Liver (tissue), 9 donors: ENCODE data around the gene STIM2. TPM values are rescaled to one million over a fixed set of nuclear protein-coding genes. Genes with fewer than 3 reads are reported as not detected.

Source experiments
- DNase-seq: peaks from one replicate; pipeline ENCODE4 v3.0.0-alpha.2; 2017; ENCODE audit warnings: low spot score
- H3K27ac ChIP-seq, 2 donors: one replicate each; pipeline ENCODE4 v1.7.0; 2013; ENCODE audit warnings: inconsistent platforms in 2 of 2, low read length in 2 of 2, control low read depth in 1 of 2, low read depth in 1 of 2, mild to moderate bottlenecking in 1 of 2
- H3K27me3 ChIP-seq, 4 donors: one replicate each; pipeline versions ENCODE4 v1.6.1 to v1.7.0; 2013; ENCODE audit warnings: low read length in 3 of 4, inconsistent platforms in 1 of 4, mild to moderate bottlenecking in 1 of 4, moderate library complexity in 1 of 4; ENCODE audit not compliant: control insufficient read depth in 4 of 4, insufficient read depth in 4 of 4
- H3K36me3 ChIP-seq, 4 donors: one replicate each; pipeline versions ENCODE4 v1.6.1 to v1.7.0; 2013; ENCODE audit warnings: low read length in 3 of 4, mild to moderate bottlenecking in 3 of 4, low read depth in 1 of 4, moderate library complexity in 1 of 4; ENCODE audit not compliant: control insufficient read depth in 4 of 4, insufficient read depth in 3 of 4
- H3K4me1 ChIP-seq, 4 donors: one replicate each; pipeline versions ENCODE4 v1.6.1 to v1.7.0; 2013; ENCODE audit warnings: low read length in 3 of 4, mild to moderate bottlenecking in 3 of 4, moderate library complexity in 1 of 4; ENCODE audit not compliant: control insufficient read depth in 4 of 4, insufficient read depth in 4 of 4
- H3K4me3 ChIP-seq, 3 donors: one replicate each; pipeline versions ENCODE4 v1.6.1 to v1.7.0; 2013; ENCODE audit warnings: low read length in 3 of 3, control low read depth in 1 of 3, low read depth in 1 of 3, mild to moderate bottlenecking in 1 of 3
- H3K9ac ChIP-seq, 2 donors: one replicate each; pipeline ENCODE4 v1.7.0; 2013; ENCODE audit warnings: low read length in 2 of 2, mild to moderate bottlenecking in 2 of 2, moderate library complexity in 2 of 2, control low read depth in 1 of 2, low read depth in 1 of 2
- H3K9me3 ChIP-seq, 4 donors: one replicate each; pipeline versions ENCODE4 v1.6.1 to v1.7.0; 2013; ENCODE audit warnings: low read length in 3 of 4; ENCODE audit not compliant: control insufficient read depth in 4 of 4
- EGR1 ChIP-seq, 2 donors: IDR thresholded peaks; 2 replicates each; pipeline ENCODE4 v1.6.1; 2016 to 2018; ENCODE audit warnings: antibody characterized with exemption in 2 of 2, low read depth in 2 of 2
- FOXA1 ChIP-seq: IDR thresholded peaks from 2 replicates; pipeline ENCODE4 v1.6.1; 2016; ENCODE audit warnings: antibody characterized with exemption
- FOXA2 ChIP-seq: IDR thresholded peaks from 2 replicates; pipeline ENCODE4 v1.6.1; 2016; ENCODE audit warnings: antibody characterized with exemption
- GABPA ChIP-seq, 2 donors: IDR thresholded peaks in 1 of 2; conservative IDR thresholded peaks in 1 of 2; 2 replicates each; pipeline ENCODE4 v1.6.1; 2016; ENCODE audit warnings: antibody characterized with exemption in 2 of 2, mild to moderate bottlenecking in 1 of 2, moderate library complexity in 1 of 2
- JUND ChIP-seq, 2 donors: IDR thresholded peaks; 2 replicates each; pipeline ENCODE4 v1.6.1; 2016; ENCODE audit warnings: antibody characterized with exemption in 2 of 2
- NR2F2 ChIP-seq: IDR thresholded peaks from 2 replicates; pipeline ENCODE4 v1.6.1; 2016; ENCODE audit warnings: antibody characterized with exemption
- RXRA ChIP-seq, 2 donors: IDR thresholded peaks; 2 replicates each; pipeline ENCODE4 v1.6.1; 2017 to 2018; ENCODE audit warnings: antibody characterized with exemption in 2 of 2, mild to moderate bottlenecking in 1 of 2
- SP1 ChIP-seq: IDR thresholded peaks from 2 replicates; pipeline ENCODE4 v1.6.1; 2018; ENCODE audit warnings: antibody characterized with exemption, mild to moderate bottlenecking
- TAF1 ChIP-seq: conservative IDR thresholded peaks from 2 replicates; pipeline ENCODE4 v1.6.1; 2016; ENCODE audit warnings: antibody characterized with exemption, mild to moderate bottlenecking
- YY1 ChIP-seq: IDR thresholded peaks from 2 replicates; pipeline ENCODE4 v1.6.1; 2016; ENCODE audit warnings: antibody characterized with exemption, mild to moderate bottlenecking
- WGBS: extraction: QIAGEN DNeasy Blood & Tissue Kit; methylation state at CpG from one replicate; pipeline ENCODE4 v1.1.7; 2013; 5-methylcytosine and 5-hydroxymethylcytosine counted together
- polyA plus RNA-seq, 2 donors: library from polyadenylated mRNA; stranded (reverse) in 1 of 2; unstranded in 1 of 2; fragments of 200-250 nt in 1 of 2; fragments of >200 nt in 1 of 2; fragmentation: Nextera tagmentation in 1 of 2; extraction: Ambion mirVana in 1 of 2; gene quantifications; one replicate each; pipeline versions ENCODE4 v1.2.1 to v1.2.3, GENCODE V29; 2013 to 2015
- total RNA-seq, 2 donors: library from RNA; depleted of rRNA; stranded (reverse); fragments of >200 nt; gene quantifications; one replicate each; pipeline ENCODE4 v1.2.3, GENCODE V29; 2014
- TF ChIP-seq, protein P1 (sequence below): IDR thresholded peaks from 2 replicates; pipeline ENCODE4 v1.6.1; 2016; ENCODE audit warnings: antibody characterized with exemption
- TF ChIP-seq, protein P2 (sequence below): IDR thresholded peaks from 2 replicates; pipeline ENCODE4 v1.6.1; 2016; ENCODE audit warnings: antibody characterized with exemption
- TF ChIP-seq, protein P3 (sequence below): IDR thresholded peaks from 2 replicates; pipeline ENCODE4 v1.6.1; 2016; ENCODE audit warnings: antibody characterized with exemption, mild to moderate bottlenecking
- TF ChIP-seq, protein P4 (sequence below): fragments of 150-350 bp; IDR thresholded peaks from 2 replicates; pipeline ENCODE4 v1.5.1; 2017; ENCODE audit warnings: improper control_type of control experiment, low read depth, low read length; ENCODE audit not compliant: missing input control
- donor health status: healthy.
- donor health status: healthy.
- donor health status: healthy.
- donor health status: healthy.
- donor health status: healthy.

STIM2 gene
- total and polyA plus RNA-seq, 4 donors = 5.4 to 11.1 (median 6.9) TPM

DNA sequence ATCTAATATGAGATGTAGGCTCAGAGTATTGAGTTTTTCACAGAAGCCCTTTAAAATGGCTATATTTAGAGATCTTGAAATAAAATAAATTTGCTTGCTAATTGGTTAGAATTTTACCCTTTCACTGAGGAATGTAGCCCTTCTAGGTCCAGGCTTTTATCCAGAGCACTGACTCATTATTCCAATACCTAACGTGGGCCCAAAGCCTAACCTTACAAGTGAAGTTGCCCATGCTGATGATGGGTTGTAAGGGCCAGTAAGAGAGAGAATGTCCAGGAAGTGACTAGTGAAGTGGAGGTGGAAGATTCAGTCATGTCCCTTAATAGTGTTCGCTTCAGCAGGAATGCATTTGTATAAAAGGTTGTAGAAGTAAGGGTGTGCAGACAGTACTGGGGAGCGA lies 155.9 kb downstream of the STIM2 start:
- no peaks in the 10 kb centered on the region for H3K4me1 ChIP-seq
- H3K36me3 ChIP-seq = peaks cover 0 to 17% (median 8%) of the 10 kb centered on the region in 4 donors
- DNase-seq = no peak
- no peaks in the 10 kb centered on the region for H3K27me3 ChIP-seq
- H3K4me3 ChIP-seq = no peak overlapping the region
- H3K9me3 ChIP-seq = no peaks in the 10 kb centered on the region
- WGBS = 97% methylated on average over 3 of the region's 3 CpGs
- H3K27ac ChIP-seq = no peak overlapping the region
- TF ChIP-seq NR2F2 (no peak), FOXA2 (no peak), RXRA (IDR thresholded peaks at IDR 0.05) (no peak), SP1 (no peak), FOXA1 (no peak), GABPA (IDR thresholded peaks at IDR 0.05 in 1 of 2, conservative IDR thresholded peaks at IDR 0.05 in 1 of 2) (no peak), JUND (IDR thresholded peaks at IDR 0.05) (no peak), TAF1 (no peak)
- TF ChIP-seq, protein P1, sequence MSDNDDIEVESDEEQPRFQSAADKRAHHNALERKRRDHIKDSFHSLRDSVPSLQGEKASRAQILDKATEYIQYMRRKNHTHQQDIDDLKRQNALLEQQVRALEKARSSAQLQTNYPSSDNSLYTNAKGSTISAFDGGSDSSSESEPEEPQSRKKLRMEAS = no peak
- TF ChIP-seq, protein P2, sequence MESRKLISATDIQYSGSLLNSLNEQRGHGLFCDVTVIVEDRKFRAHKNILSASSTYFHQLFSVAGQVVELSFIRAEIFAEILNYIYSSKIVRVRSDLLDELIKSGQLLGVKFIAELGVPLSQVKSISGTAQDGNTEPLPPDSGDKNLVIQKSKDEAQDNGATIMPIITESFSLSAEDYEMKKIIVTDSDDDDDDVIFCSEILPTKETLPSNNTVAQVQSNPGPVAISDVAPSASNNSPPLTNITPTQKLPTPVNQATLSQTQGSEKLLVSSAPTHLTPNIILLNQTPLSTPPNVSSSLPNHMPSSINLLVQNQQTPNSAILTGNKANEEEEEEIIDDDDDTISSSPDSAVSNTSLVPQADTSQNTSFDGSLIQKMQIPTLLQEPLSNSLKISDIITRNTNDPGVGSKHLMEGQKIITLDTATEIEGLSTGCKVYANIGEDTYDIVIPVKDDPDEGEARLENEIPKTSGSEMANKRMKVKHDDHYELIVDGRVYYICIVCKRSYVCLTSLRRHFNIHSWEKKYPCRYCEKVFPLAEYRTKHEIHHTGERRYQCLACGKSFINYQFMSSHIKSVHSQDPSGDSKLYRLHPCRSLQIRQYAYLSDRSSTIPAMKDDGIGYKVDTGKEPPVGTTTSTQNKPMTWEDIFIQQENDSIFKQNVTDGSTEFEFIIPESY = no peak
- no peak overlapping the region for H3K9ac ChIP-seq

DNA sequence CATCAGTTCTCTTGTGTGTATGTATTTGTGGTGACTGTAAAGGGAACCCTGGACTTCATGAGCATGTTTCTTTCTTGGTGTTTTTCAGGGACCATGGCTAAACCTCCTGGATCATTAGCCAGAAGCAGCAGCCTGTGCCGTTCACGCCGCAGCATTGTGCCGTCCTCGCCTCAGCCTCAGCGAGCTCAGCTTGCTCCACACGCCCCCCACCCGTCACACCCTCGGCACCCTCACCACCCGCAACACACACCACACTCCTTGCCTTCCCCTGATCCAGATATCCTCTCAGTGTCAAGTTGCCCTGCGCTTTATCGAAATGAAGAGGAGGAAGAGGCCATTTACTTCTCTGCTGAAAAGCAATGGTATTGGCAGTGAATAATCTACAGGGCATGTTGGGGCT lies 157.0 kb downstream of the STIM2 start:
- TF ChIP-seq FOXA1 = no peak
- TF ChIP-seq, protein P3, sequence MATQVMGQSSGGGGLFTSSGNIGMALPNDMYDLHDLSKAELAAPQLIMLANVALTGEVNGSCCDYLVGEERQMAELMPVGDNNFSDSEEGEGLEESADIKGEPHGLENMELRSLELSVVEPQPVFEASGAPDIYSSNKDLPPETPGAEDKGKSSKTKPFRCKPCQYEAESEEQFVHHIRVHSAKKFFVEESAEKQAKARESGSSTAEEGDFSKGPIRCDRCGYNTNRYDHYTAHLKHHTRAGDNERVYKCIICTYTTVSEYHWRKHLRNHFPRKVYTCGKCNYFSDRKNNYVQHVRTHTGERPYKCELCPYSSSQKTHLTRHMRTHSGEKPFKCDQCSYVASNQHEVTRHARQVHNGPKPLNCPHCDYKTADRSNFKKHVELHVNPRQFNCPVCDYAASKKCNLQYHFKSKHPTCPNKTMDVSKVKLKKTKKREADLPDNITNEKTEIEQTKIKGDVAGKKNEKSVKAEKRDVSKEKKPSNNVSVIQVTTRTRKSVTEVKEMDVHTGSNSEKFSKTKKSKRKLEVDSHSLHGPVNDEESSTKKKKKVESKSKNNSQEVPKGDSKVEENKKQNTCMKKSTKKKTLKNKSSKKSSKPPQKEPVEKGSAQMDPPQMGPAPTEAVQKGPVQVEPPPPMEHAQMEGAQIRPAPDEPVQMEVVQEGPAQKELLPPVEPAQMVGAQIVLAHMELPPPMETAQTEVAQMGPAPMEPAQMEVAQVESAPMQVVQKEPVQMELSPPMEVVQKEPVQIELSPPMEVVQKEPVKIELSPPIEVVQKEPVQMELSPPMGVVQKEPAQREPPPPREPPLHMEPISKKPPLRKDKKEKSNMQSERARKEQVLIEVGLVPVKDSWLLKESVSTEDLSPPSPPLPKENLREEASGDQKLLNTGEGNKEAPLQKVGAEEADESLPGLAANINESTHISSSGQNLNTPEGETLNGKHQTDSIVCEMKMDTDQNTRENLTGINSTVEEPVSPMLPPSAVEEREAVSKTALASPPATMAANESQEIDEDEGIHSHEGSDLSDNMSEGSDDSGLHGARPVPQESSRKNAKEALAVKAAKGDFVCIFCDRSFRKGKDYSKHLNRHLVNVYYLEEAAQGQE = no peak
- TF ChIP-seq, protein P1 = no peak
- TF ChIP-seq EGR1 (IDR thresholded peaks at IDR 0.05; ENCODE audit: low read depth in 2 of 2) = no peak
- TF ChIP-seq, protein P4, sequence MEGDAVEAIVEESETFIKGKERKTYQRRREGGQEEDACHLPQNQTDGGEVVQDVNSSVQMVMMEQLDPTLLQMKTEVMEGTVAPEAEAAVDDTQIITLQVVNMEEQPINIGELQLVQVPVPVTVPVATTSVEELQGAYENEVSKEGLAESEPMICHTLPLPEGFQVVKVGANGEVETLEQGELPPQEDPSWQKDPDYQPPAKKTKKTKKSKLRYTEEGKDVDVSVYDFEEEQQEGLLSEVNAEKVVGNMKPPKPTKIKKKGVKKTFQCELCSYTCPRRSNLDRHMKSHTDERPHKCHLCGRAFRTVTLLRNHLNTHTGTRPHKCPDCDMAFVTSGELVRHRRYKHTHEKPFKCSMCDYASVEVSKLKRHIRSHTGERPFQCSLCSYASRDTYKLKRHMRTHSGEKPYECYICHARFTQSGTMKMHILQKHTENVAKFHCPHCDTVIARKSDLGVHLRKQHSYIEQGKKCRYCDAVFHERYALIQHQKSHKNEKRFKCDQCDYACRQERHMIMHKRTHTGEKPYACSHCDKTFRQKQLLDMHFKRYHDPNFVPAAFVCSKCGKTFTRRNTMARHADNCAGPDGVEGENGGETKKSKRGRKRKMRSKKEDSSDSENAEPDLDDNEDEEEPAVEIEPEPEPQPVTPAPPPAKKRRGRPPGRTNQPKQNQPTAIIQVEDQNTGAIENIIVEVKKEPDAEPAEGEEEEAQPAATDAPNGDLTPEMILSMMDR = no peak
- TF ChIP-seq JUND (IDR thresholded peaks at IDR 0.05) = no peak
- no peak for TF ChIP-seq YY1
- no peak for TF ChIP-seq SP1
- Histone ChIP-seq H3K9ac (no peak overlapping the region), H3K9me3 (no peaks in the 10 kb centered on the region), H3K36me3 (peaks cover 0 to 18% (median 9%) of the 10 kb centered on the region in 4 donors), H3K4me1 (no peaks in the 10 kb centered on the region), H3K4me3 (no peak overlapping the region), H3K27ac (no peak overlapping the region), H3K27me3 (no peaks in the 10 kb centered on the region)
- WGBS = 97% methylated on average over 12 of the region's 12 CpGs
- DNase-seq = no peak
